AG04450 (cell line): ENCODE measurements around the gene GABRB3. TPM values are rescaled to one million over a fixed set of nuclear protein-coding genes. Genes with fewer than 3 reads are reported as not detected.

Source experiments
- CTCF ChIA-PET: fragments of 300-600, 350-600 bp; formaldehyde crosslinking; extraction: SDS; loops from one replicate; lab custom pipeline; 2022; ENCODE audit warnings: antibody characterized with exemption, inconsistent platforms; lab: Charles Lee
- POLR2A ChIA-PET: fragments of 350-600 bp; formaldehyde crosslinking; extraction: SDS; loops from one replicate; lab custom pipeline; 2021; ENCODE audit warnings: antibody characterized with exemption, inconsistent platforms; lab: Yijun Ruan, JAX
- DNase-seq: peaks from one replicate; pipeline ENCODE4 v3.0.0-alpha.2; 2011; ENCODE audit warnings: low read depth, low spot score
- H3K27ac ChIP-seq: one replicate; pipeline ENCODE4 v1.5.1; 2012; ENCODE audit warnings: low read depth, low read length, control low read depth
- H3K27me3 ChIP-seq: one replicate; pipeline ENCODE4 v1.6.0; 2012; ENCODE audit warnings: low read length; ENCODE audit not compliant: control insufficient read depth, insufficient read depth
- H3K4me3 ChIP-seq: 2 replicates; pipeline ENCODE4 v1.5.1; 2011; ENCODE audit warnings: mild to moderate bottlenecking, low read depth, low read length, control low read depth
- H3K9me3 ChIP-seq: 2 replicates; pipeline ENCODE4 v1.5.1; 2012; ENCODE audit warnings: low read length; ENCODE audit not compliant: control insufficient read depth, insufficient read depth
- polyA plus RNA-seq: library from polyadenylated mRNA; depleted of rRNA; stranded (reverse); fragments of >200 nt; gene quantifications from 2 replicates; pipeline ENCODE4 v1.2.3, GENCODE V29; 2011
- TF ChIP-seq, protein P1 (sequence below): IDR thresholded peaks from 2 replicates; pipeline ENCODE4 v1.5.1; 2011; ENCODE audit warnings: low read depth, low read length, control low read depth, inconsistent platforms

Gene GABRB3
- polyA plus RNA-seq, 1 experiment = 0.63 TPM

DNA sequence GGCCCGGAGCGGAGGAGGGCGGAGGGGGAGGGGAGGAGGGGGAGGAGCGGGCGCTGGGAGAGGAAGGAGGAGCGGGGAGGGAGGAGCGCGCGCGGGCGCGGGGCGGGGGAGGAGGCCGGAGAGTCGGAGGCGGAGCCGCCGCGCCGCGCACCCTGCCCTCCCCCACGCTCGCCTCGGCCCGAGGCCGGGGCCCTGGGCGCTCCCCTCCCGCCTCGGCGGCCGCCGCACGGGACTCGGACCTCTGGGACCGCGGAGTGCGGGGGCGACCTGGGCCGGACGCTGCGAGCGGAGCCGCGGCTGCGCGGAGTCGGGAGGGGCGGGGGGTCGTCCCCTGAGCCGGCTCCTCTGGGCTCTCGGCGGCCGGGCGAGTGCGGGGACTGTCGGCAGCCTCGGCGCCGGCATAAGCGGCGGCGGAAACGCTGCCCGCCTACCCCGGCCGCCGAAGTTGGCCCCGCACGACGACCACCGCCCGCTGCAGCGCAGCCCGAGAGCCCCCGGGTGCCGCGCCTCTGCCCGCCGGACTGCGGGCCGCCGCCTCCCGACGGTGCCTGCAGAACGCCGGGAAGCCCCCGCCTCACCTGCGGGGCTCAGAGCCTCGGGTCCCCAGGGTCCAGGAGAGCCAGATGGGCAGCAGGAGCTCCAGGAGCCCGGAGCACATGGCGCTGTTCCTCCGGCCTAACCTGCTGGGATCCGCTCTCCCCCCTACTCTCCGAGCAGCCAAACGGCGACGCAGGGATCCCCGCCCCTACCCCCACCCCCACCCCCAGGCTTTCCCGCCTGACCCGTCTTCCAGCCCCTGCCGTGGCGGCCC lies 406 bp upstream of the GABRB3 start:
- POLR2A ChIA-PET = no interaction called here

DNA sequence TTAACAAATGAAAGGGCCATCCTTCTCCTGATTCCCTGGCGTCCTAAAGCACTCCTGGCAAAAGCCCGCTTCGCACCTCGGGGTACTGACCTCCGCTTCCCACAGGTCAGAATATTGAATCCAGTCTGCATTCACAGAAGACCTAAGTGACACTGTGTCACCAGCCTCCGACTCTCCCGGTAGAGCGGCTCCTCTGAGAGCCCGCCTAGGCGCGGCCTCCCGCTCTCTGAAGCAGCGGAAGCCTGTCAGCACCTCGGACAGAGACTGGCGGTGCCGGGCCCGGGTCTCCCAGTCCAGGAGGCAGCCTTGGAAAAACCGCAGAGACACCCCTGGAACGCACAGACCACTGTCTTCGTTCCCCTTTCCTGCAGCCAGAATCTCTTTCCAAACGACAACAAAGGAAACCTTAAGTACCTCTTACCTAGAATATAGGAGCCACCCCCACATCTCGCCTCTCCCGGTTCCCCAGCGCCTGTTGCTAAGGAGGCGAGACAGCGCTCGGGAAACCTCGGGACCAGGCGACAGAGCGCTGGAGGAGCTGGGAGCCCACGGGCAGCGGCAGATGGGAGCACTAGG lies 1.2 kb downstream of the GABRB3 start:
- Histone ChIP-seq H3K27ac (no peak overlapping the region), H3K4me3 (no peak overlapping the region), H3K27me3 (peaks cover 10% of the 10 kb centered on the region), H3K9me3 (peaks cover 4% of the 10 kb centered on the region)
- CTCF ChIA-PET = no interaction called here
- DNase-seq = no peak
- POLR2A ChIA-PET = no interaction called here
- TF ChIP-seq, protein P1, sequence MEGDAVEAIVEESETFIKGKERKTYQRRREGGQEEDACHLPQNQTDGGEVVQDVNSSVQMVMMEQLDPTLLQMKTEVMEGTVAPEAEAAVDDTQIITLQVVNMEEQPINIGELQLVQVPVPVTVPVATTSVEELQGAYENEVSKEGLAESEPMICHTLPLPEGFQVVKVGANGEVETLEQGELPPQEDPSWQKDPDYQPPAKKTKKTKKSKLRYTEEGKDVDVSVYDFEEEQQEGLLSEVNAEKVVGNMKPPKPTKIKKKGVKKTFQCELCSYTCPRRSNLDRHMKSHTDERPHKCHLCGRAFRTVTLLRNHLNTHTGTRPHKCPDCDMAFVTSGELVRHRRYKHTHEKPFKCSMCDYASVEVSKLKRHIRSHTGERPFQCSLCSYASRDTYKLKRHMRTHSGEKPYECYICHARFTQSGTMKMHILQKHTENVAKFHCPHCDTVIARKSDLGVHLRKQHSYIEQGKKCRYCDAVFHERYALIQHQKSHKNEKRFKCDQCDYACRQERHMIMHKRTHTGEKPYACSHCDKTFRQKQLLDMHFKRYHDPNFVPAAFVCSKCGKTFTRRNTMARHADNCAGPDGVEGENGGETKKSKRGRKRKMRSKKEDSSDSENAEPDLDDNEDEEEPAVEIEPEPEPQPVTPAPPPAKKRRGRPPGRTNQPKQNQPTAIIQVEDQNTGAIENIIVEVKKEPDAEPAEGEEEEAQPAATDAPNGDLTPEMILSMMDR = no peak

More for the DNA sequence above, 406 bp upstream of the GABRB3 start:
- TF ChIP-seq, protein P1 = no peak
- H3K27me3 ChIP-seq = peaks cover 10% of the 10 kb centered on the region
- DNase-seq = no peak
- CTCF ChIA-PET = interaction anchor here (0.6 kb wide), 1 partner anchor 1264 kb away, joined by 3 read pairs; no protein-coding TSS in a partner anchor
- no peak overlapping the region for H3K27ac ChIP-seq
- H3K9me3 ChIP-seq = no peaks in the 10 kb centered on the region; the same call in 1 of the 2 replicates
- peak overlapping the region; percentile 31; the same call in 1 of the 2 replicates for H3K4me3 ChIP-seq

DNA sequence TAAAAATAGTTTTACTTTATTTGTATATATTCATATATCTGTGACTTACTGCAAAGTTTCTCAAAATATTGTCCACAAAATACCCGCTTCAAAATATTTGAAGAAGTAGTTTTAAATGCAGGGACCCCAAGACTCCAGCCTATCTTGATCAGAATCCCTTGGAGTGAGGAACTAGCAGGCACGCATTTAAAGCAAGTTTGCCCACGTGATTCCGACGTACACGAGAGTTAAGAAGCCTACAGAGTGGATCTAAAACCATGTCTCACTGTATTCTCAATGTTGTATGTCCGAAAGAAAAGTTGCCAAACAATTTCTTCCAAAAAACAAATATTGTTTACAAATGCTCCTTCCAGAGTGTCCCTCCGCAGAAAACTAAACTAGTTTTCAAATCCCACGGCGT lies 1.7 kb downstream of the GABRB3 start:
- no peak overlapping the region for H3K4me3 ChIP-seq
- POLR2A ChIA-PET = no interaction called here
- CTCF ChIA-PET = no interaction called here
- no peak for DNase-seq
- no peak overlapping the region for H3K27ac ChIP-seq
- TF ChIP-seq, protein P1 = no peak
- H3K27me3 ChIP-seq = peaks cover 10% of the 10 kb centered on the region
- peaks cover 4% of the 10 kb centered on the region for H3K9me3 ChIP-seq

DNA sequence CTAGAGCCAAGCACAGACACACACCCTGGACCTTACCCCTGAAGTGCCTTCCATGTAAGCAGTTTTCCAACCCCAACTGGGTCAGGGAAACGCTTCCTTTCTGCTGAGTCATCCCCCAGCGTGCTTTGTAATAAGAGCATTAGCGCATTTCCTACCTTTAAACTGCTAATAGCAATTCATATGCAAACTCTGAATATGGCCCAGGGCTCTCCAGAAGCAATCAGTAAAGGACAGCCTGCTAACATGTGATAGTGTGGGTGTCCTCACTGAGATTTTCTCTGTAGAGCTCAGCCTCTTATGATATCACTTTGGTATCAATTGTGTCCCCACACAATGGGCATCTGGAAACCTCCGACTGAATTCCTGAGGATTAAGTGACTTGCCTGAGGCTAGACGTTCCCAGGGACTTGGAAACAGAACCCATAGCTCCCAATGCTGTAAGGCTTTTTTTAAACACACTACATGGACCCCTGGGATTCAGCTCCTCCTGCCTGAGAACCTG lies 5.6 kb downstream of the GABRB3 start:
- ChIA-PET CTCF (no interaction called here), POLR2A (no interaction called here)
- peaks cover 8% of the 10 kb centered on the region for H3K27me3 ChIP-seq
- H3K27ac ChIP-seq = no peak overlapping the region
- no peak overlapping the region for H3K4me3 ChIP-seq
- no peak for DNase-seq
- peaks cover 6% of the 10 kb centered on the region for H3K9me3 ChIP-seq
- TF ChIP-seq, protein P1 = no peak

DNA sequence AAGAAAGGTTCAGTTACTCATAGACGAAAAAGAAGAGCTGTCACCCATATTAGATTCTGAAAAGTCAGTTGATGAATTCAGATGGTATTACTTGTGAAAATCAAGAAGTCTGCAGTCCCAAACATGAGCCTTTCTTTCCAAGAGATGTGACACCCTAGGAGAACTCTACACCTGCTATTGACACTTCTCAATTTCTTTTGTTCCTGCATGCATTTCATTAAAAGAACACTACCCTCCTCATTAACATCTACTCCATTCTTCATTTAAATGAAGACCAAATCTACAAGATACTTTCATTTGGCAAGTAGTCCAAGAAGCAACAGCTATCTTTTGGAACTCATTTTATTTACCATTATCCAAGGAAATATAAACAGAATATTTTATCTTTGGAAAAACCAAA lies 6.6 kb downstream of the GABRB3 start:
- TF ChIP-seq, protein P1 = no peak
- ChIA-PET POLR2A (no interaction called here), CTCF (no interaction called here)

More for the DNA sequence above, 6.6 kb downstream of the GABRB3 start:
- H3K27ac ChIP-seq = no peak overlapping the region
- H3K27me3 ChIP-seq = peaks cover 1% of the 10 kb centered on the region
- no peak for DNase-seq
- no peak overlapping the region for H3K4me3 ChIP-seq
- H3K9me3 ChIP-seq = peaks cover 11% of the 10 kb centered on the region
